Epithelial cell of esophagus (primary cell): ENCODE data around the gene GALNT1.

Source experiments
- DNase-seq: peaks from one replicate; pipeline ENCODE4 v3.0.0; 2010; ENCODE audit warnings: low read depth
- H3K4me3 ChIP-seq: 2 replicates; pipeline ENCODE4 v1.5.1; 2011; ENCODE audit warnings: mild to moderate bottlenecking, low read length, control low read depth
- CTCF ChIP-seq: IDR thresholded peaks from 2 replicates; pipeline ENCODE4 v1.5.1; 2011; ENCODE audit warnings: low read depth, mild to moderate bottlenecking, low read length, control low read depth, inconsistent platforms; ENCODE audit not compliant: insufficient read depth; ENCODE audit errors: missing control alignments

GALNT1 gene

GRCh38 chr18:35707247-35707646, 125.7 kb downstream of the GALNT1 start:
- no peak for TF ChIP-seq CTCF
- no peak for DNase-seq
- H3K4me3 ChIP-seq = no peak overlapping the region

DNA sequence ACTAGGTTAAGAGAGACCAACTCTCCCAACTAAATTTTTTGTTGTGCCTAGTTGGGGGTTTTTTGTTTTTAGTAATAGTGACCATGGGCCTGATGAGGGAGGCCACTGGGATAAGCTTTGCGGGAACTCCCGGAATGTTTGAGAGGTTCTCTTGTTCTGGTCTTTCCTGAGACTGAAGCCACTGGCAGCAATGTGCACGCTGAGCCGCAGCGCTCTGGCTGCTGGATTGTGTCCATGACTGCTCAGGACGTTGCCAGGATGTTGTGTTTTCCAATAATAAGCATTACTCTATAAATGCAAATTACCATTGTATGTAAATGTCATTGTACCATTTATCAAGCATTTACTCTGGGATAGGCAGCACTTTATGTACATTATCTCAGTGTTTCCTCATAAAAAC, 126.1 kb downstream of the GALNT1 start:
- H3K4me3 ChIP-seq = no peak overlapping the region
- DNase-seq = no peak
- TF ChIP-seq CTCF = no peak

DNA sequence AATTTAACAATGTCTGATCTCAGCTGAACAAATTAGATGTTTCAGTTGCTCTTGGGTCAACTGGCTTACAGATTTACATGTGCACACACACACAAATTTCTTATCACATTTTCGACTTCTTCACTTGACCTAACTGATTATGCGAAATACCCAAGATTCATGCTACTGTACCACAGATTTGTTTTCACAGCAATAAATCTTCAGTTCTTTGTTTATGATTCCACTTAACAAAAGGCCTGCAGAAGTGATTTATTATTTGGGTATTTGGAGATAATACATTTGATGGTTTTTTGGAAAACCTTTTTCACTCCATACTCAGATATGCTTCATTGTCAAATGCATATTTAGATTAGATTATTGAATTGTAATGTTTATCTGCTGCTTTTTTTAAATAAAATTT, 129.0 kb downstream of the GALNT1 start:
- H3K4me3 ChIP-seq = no peak overlapping the region
- TF ChIP-seq CTCF = no peak
- DNase-seq = no peak

DNA sequence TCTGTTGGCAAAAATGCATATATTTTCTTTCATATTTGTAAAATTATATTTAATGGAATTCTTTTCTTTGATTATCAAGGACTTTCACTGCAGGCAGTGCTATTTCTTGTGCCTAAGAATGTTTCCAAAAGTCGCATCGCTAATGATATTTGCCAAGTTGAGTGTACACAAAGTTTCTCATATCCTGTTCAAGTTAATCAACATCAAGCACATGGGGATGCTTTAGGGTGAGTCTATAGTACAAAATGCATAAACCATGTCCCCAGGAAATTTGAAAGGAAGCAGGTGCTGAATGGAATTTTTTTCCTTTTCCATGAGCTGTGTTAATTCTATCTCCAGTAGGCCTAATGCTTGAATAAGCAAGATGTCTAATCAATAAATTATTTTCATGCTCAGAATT, 129.7 kb downstream of the GALNT1 start:
- no peak overlapping the region for H3K4me3 ChIP-seq
- no peak for TF ChIP-seq CTCF
- DNase-seq = no peak

GRCh38 chr18:35713545-35713944, 132.0 kb downstream of the GALNT1 start:
- no peak for TF ChIP-seq CTCF
- no peak for DNase-seq
- no peak overlapping the region for H3K4me3 ChIP-seq

DNA sequence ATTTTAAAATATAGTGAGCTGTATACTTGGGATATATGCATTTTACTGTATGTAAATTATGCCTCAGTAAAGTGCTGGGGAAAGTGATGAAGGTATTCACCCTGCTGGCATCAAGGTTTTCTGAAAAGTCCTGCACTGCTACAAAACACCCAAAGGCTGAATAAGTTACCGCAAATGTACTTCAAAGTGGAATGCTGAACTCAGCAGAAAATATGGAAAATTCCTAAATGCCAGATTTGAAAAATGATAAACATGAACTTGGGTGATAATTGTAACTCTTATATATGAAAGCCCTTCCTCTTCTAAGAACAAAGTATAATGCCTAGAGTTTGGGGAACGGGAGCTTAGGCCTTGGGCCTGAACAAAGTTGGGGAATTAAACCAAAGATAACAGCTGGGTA, 133.0 kb downstream of the GALNT1 start:
- TF ChIP-seq CTCF = no peak
- no peak overlapping the region for H3K4me3 ChIP-seq
- no peak for DNase-seq

- no peak for TF ChIP-seq CTCF
- DNase-seq = no peak
Measured at GRCh38 chr18:35715139-35715538, 133.6 kb downstream of the GALNT1 start.

More at GRCh38 chr18:35715139-35715538, 133.6 kb downstream of the GALNT1 start:
- H3K4me3 ChIP-seq = no peak overlapping the region
